GM12801 (cell line): ENCODE data around the gene TEX35.

Source experiments
- TF ChIP-seq, protein P1 (sequence below): IDR thresholded peaks from one replicate; pipeline ENCODE4 v1.5.1; 2011; ENCODE audit warnings: control low read depth; ENCODE audit not compliant: insufficient read length; ENCODE audit errors: extremely low read depth

Gene TEX35

DNA sequence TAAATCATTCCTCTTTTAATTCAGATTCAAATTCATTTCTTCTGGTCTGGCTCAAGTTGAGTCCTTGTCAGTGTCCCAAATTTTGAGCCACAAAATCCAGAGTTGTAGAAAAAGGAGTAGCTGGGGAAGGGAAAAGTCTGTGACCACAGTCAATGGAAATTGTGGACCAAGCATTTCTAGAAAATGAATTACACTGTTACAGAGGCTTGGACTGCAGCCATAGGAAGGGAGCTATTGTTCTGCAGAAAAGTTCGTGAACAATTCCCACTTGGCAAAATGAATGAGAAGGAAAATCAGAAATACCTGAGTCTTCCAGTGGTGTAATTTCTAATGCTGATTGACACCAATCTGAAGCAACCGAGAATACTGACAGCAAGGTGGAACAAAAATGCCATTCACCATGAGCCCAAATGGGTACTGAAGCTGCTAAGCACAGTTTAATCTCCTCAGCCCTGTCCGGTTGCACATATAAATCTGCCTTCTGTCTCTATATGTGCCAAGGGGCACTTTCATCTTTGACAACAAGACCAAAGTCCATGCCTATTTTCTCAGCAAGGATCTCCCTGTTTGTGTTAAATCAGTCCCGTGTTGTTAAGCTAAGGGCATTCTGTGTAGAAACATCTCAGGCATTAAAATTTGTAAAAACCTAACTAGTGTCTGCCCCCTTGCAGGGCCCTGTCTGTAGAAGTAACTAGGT is 51.3 kb downstream of the TEX35 start:
- TF ChIP-seq, protein P1, sequence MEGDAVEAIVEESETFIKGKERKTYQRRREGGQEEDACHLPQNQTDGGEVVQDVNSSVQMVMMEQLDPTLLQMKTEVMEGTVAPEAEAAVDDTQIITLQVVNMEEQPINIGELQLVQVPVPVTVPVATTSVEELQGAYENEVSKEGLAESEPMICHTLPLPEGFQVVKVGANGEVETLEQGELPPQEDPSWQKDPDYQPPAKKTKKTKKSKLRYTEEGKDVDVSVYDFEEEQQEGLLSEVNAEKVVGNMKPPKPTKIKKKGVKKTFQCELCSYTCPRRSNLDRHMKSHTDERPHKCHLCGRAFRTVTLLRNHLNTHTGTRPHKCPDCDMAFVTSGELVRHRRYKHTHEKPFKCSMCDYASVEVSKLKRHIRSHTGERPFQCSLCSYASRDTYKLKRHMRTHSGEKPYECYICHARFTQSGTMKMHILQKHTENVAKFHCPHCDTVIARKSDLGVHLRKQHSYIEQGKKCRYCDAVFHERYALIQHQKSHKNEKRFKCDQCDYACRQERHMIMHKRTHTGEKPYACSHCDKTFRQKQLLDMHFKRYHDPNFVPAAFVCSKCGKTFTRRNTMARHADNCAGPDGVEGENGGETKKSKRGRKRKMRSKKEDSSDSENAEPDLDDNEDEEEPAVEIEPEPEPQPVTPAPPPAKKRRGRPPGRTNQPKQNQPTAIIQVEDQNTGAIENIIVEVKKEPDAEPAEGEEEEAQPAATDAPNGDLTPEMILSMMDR = no peak

DNA sequence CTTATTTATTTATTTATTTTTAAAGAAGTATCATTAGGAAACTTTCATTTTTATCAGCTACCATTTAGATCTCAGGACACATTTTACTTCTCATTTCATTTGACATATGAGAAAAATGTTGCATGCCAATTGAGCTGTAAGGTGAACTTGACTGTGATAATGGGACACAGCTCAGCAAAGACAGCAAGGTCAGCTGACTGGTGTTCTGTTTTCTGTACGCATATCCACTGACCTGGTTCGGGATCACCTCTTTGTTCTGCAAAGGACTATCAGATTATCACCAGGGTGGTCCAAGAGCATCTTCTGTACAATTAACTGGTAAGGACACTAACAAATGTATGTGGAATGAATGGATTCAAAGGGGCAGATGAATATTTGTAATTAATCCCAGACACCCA is 51.9 kb downstream of the TEX35 start:
- TF ChIP-seq, protein P1 = no peak

DNA sequence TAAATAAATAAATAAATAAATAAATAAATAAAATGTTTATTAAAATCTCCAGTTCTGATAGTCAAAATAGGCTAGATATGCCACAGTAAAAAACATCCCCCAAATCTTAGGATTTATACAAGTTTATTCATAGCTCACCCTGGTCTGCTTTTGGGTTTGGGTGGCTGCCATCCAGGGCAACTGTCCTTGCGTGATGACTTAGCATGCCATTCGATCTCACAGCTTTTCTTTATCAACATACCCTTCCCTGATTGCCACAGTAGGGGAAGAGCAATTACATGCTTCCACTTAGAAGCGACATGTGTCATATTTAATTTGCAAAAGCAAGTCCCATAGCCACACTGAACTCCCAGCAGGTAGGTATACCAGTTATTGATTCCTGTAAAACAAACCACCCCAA is 52.7 kb downstream of the TEX35 start:
- TF ChIP-seq, protein P1 = no peak

DNA sequence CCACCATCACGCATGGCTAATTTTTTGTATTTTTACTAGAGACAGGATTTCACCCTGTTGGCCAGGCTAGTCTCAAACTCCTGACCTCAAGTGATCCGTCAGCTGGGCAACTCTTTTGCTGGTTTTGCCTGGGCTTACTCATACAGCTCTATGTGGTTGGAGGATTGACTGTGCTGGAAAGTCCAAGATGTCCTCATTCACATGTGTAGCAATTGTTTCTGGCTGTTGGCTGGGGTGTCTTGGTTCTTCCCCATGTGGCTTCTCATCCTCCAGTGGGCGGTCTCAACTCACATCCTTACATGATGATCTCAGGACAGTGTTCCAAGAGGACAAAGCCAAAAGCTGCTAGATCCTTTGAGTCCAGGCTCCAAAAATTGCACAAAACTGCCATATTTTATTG is 53.3 kb downstream of the TEX35 start:
- TF ChIP-seq, protein P1 = no peak

DNA sequence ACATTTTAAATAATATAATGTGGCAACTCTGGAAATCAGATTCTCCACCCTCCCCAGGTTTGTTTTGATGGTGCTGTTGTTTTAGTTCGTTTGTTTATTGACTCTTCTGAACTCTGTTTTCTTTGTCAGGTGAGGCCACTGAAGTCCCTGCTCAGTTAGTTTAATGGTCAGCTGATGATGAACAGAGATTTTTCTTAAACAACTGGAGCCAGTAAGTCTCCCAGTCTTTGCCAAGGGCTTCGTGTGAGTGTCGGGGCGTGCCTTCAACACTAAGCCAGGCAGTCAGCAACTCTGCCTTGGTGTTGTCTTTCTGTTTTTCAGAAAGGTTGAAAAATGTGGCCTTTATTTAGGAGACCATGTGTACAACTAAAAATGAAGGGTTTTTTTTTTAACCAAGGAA is 58.9 kb downstream of the TEX35 start:
- TF ChIP-seq, protein P1 = no peak
